Measurements from ENCODE around the gene BCL2L13. TPM values are rescaled to one million over a fixed set of nuclear protein-coding genes. Genes with fewer than 3 reads are reported as not detected.
"Not testable (repeated sequence)": the region's sequence is repeated elsewhere in the genome, so short reads cannot be mapped to it uniquely, and the experiment has no call there.

The BCL2L13 gene
- polyA plus RNA-seq, 1 experiment, result 74.3 TPM

DNA sequence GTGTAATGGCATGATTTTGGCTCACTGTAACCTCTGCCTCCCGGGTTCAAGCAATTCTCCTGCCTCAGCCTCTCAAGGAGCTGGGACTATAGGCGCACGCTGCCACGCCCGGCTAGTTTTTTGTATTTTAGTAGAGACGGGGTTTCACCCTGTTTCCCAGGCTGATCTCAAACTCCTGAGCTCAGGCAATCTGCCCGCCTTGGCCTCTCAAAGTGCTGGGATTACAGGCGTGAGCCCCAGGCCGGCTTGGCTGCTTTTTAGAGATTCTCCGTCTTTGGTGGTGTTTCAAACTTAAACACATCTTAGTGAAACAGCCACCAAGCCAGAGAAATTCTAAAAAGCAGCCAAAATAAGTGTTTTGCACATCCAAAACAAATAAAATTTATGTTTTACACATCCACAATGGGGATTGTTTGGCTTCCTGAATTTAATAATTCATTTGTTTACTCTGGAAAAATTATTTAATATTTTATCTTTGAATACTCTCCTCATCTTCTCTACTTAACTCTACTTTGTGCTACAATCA lies 18.4 kb downstream of the BCL2L13 start:
- TF ChIP-seq, protein P1, sequence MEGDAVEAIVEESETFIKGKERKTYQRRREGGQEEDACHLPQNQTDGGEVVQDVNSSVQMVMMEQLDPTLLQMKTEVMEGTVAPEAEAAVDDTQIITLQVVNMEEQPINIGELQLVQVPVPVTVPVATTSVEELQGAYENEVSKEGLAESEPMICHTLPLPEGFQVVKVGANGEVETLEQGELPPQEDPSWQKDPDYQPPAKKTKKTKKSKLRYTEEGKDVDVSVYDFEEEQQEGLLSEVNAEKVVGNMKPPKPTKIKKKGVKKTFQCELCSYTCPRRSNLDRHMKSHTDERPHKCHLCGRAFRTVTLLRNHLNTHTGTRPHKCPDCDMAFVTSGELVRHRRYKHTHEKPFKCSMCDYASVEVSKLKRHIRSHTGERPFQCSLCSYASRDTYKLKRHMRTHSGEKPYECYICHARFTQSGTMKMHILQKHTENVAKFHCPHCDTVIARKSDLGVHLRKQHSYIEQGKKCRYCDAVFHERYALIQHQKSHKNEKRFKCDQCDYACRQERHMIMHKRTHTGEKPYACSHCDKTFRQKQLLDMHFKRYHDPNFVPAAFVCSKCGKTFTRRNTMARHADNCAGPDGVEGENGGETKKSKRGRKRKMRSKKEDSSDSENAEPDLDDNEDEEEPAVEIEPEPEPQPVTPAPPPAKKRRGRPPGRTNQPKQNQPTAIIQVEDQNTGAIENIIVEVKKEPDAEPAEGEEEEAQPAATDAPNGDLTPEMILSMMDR (IDR thresholded peaks at IDR 0.05; ENCODE audit: insufficient read depth, low read depth, low read length), result no peak
- ChIA-PET POLR2A (no interaction called here), CTCF (no interaction called here)
- Histone ChIP-seq H3K4me3 (ENCODE audit: low read depth, low read length) (no peak overlapping the region), H3K27me3 (ENCODE audit: control insufficient read depth, insufficient read depth, low read length) (no peaks in the 10 kb centered on the region), H3K36me3 (ENCODE audit: control insufficient read depth, insufficient read depth, low read length) (no peaks in the 10 kb centered on the region)
- no peak for DNase-seq (ENCODE audit: low read depth)

DNA sequence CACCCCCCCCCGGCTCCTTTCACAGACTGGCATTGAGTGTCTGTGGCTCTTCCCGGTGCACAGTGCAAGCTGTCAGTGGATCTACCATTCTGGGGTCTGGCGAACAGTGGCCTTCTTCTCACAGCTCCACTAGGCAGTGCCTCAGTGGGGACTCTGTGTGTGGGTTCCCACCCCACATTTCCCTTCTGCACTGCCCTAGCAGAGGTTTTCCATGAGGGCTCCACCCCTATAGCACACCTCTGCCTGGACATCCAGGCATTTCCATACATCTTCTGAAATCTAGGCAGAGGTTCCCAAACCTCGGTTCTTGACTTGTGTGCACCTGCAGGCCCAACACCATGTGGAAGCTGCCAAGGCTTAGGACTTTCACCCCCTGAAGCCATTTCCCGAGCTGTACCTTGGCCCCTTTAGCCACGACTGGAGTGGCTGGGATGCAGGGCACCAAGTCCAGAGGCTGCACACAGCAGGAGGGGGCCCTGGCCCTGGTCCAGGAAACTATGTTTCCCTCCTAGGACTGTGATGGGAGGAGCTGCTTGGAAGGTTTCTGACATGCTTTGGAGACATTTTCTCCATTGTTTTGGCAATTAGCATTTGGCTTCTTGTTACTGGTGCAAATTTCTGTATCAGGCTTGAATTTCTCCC lies 26.0 kb downstream of the BCL2L13 start:
- H3K4me3 ChIP-seq (ENCODE audit: low read depth, low read length), result no peak overlapping the region
- TF ChIP-seq, protein P1 (IDR thresholded peaks at IDR 0.05; ENCODE audit: insufficient read depth, low read depth, low read length), result no peak
- ChIA-PET POLR2A (no interaction called here), CTCF (no interaction called here)
- peaks cover 7% of the 10 kb centered on the region; the same call in 1 of the 2 replicates for H3K36me3 ChIP-seq (ENCODE audit: control insufficient read depth, insufficient read depth, low read length)
- no peaks in the 10 kb centered on the region for H3K27me3 ChIP-seq (ENCODE audit: control insufficient read depth, insufficient read depth, low read length)
- DNase-seq (ENCODE audit: low read depth), result no peak

DNA sequence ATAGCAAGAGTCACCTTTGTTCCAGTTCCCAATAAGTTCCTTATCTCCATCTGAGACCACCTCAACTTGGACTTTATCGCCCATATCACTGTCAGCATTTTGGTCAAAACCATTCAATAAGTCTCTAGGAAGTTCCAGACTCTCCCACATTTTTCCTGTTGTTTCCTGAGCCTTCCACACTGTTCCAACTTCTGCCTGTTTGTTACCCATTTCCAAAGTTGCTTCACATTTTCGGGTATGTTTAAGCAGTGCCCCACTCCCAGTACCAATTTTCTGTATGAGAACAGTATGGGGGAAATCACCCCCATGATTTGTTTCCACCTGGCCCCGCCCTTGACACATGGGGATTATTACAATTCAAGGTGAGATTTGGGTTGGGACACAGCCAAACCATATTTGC lies 26.7 kb downstream of the BCL2L13 start:
- DNase-seq (ENCODE audit: low read depth), result no peak
- Histone ChIP-seq H3K36me3 (ENCODE audit: control insufficient read depth, insufficient read depth, low read length) (peaks cover 7% of the 10 kb centered on the region; the same call in 1 of the 2 replicates), H3K27me3 (ENCODE audit: control insufficient read depth, insufficient read depth, low read length) (no peaks in the 10 kb centered on the region), H3K4me3 (ENCODE audit: low read depth, low read length) (no peak overlapping the region)
- TF ChIP-seq, protein P1 (IDR thresholded peaks at IDR 0.05; ENCODE audit: insufficient read depth, low read depth, low read length), result no peak
- CTCF ChIA-PET, result no interaction called here
- POLR2A ChIA-PET, result no interaction called here

DNA sequence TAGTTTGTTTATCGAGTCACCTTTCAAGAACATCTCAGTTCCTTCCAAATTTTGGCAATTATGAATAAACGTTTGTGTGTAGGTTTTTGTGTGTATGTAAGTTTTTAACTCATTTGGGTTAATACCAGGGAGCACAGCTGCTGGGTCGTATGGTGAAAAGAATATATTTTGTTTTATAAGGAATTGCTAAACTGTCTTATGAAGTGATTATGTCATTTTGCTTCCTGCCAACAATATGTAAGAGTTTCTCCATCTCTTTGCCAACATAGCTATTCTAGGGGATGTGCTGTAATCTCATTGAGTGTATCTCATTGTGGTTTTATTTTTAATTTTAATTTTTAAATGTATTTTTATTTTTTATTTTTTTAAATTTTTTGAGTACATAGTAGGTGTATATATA lies 27.3 kb downstream of the BCL2L13 start:
- DNase-seq (ENCODE audit: low read depth), result no peak
- POLR2A ChIA-PET, result no interaction called here
- TF ChIP-seq, protein P1 (IDR thresholded peaks at IDR 0.05; ENCODE audit: insufficient read depth, low read depth, low read length), result no peak
- CTCF ChIA-PET, result no interaction called here
- Histone ChIP-seq H3K27me3 (ENCODE audit: control insufficient read depth, insufficient read depth, low read length) (no peaks in the 10 kb centered on the region), H3K4me3 (ENCODE audit: low read depth, low read length) (no peak overlapping the region), H3K36me3 (ENCODE audit: control insufficient read depth, insufficient read depth, low read length) (peaks cover 7% of the 10 kb centered on the region; the same call in 1 of the 2 replicates)

DNA sequence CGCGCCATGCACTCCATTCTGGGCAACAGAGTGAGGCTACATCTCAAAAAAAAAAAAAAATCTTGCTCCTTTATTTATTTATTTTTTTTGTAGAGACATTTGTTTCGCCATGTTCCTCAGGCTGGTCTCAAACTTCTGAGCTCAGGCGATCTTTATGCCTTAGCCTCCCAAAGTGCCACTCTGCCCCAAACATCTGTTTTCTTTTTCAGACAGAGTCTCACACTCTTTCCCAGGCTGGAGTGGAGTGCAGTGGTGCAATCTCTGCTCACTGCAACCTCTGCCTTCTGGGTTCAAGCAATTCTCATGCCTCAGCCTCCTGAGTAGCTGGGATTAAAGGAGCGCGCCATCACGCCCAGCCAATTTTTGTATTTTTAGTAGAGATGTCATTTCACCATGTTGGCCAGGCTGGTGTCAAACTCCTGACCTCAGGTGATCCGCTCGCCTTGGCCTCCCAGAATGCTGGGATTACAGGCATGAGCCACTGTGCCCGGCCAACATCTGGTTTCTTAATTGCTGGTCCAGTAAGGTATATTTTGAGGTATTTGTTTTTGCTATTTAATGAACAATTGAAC lies 33.0 kb downstream of the BCL2L13 start:
- CTCF ChIA-PET, result interaction anchor here (1.1 kb wide), 1 partner anchor 9 kb away, joined by 3 read pairs; no protein-coding TSS in a partner anchor
- not testable (repeated sequence) for DNase-seq (ENCODE audit: low read depth); H3K27me3 ChIP-seq (ENCODE audit: control insufficient read depth, insufficient read depth, low read length); H3K4me3 ChIP-seq (ENCODE audit: low read depth, low read length); H3K36me3 ChIP-seq (ENCODE audit: control insufficient read depth, insufficient read depth, low read length)
- POLR2A ChIA-PET, result interaction anchor here (0.5 kb wide), 1 partner anchor 65 kb away, joined by 3 read pairs; no protein-coding TSS in a partner anchor

Measured in BJ (cell line).